GM18505 (cell line): ENCODE results near the gene FOXF2.
"Not testable (repeated sequence)": the region's sequence is repeated elsewhere in the genome, so short reads cannot be mapped to it uniquely, and the experiment has no call there.

Source experiments
- ATAC-seq: cut with Tn5 transposase; IDR thresholded peaks from one replicate; pipeline ENCODE4 v1.9.1; 2021; ENCODE audit not compliant: unreplicated experiment
- POLR2A ChIP-seq: IDR thresholded peaks from 4 replicates; pipeline ENCODE4 v1.6.1; 2011; ENCODE audit warnings: borderline replicate concordance; ENCODE audit not compliant: insufficient read depth, insufficient read length; ENCODE audit errors: extremely low read depth

The FOXF2 gene

GRCh38 chr6:1365686-1366085, 23.7 kb upstream of the FOXF2 start:
- TF ChIP-seq POLR2A, result no peak
- no peak for ATAC-seq

DNA sequence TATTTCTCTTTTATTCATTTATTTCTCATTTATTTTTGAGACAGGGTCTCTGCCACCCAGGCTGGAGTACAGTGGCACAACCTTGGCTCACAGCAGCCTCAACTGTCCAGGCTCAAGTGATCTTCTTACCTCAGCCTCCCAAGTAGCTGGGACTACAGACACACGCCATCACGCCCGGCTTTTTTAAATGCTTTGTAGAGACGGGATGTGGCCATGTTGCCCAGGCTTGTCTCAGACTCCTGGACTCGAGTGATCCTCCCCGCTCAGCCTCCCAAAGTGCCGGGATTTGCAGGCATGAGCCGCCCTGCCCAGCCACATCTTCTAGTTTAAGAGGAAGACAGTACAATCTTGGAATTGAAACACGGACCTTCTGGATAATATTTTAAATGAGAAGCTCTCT, 21.6 kb upstream of the FOXF2 start:
- no peak for ATAC-seq
- no peak for TF ChIP-seq POLR2A

- no peak for TF ChIP-seq POLR2A
- no peak for ATAC-seq
Measured at GRCh38 chr6:1368940-1369339, 20.4 kb upstream of the FOXF2 start.

GRCh38 chr6:1369695-1370094, 19.7 kb upstream of the FOXF2 start:
- not testable (repeated sequence) for ATAC-seq

DNA sequence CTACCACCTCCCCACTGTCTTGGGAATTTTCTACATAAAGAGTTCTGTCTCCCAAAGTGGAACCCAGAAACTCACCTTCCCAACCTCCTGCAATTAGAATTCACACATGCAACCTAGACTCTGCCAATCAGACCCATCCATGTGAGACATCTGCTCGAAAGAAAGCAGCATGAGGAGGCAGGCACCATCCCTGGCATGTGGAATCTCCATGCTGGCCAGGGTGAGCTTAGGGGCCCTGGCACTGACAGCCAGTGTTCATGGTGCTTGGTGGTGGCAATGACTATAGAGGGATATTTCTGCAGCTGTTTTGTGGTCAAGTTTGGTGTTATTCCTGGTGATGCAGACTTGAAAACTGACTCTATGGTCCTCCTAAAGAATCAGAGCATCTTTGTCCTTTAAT, 17.4 kb upstream of the FOXF2 start:
- no peak for ATAC-seq
- no peak for TF ChIP-seq POLR2A

DNA sequence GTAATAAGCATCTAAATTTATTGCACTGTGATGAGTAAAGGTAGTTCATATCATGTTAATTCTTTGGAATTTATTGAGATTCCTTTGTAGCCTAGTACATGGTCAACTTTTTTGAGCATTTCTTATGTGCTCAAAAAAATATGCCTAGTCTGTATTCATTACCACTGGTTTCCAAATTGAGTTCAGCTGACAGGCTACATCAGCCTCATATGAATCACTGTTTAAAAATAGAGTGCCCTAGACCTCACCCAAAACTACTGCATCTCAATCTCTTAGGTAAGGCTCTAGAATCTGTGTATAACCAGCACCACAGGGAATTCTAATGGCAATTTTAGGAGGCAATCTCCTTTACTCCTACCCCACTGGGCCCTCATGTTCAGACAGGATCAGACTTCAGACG, 16.7 kb upstream of the FOXF2 start:
- no peak for TF ChIP-seq POLR2A
- ATAC-seq, result no peak

GRCh38 chr6:1376653-1377052, 12.7 kb upstream of the FOXF2 start:
- TF ChIP-seq POLR2A, result no peak
- no peak for ATAC-seq

- ATAC-seq, result no peak
- TF ChIP-seq POLR2A, result no peak
Measured at GRCh38 chr6:1377526-1377925, 11.8 kb upstream of the FOXF2 start.

- no peak for TF ChIP-seq POLR2A
- no peak for ATAC-seq
Measured at GRCh38 chr6:1378065-1379016, 11.0 kb upstream of the FOXF2 start.

GRCh38 chr6:1379017-1379787, 10.2 kb upstream of the FOXF2 start:
- ATAC-seq, result no peak
- no peak for TF ChIP-seq POLR2A

GRCh38 chr6:1379788-1380147, 9.6 kb upstream of the FOXF2 start:
- ATAC-seq, result no peak
- no peak for TF ChIP-seq POLR2A

- no peak for ATAC-seq
- no peak for TF ChIP-seq POLR2A
Measured at GRCh38 chr6:1380625-1381427, 8.6 kb upstream of the FOXF2 start.
